Esophagus muscularis mucosa (tissue), 3 donors: Measurements from ENCODE around the gene ULBP1.

Experiments used
- CTCF ChIP-seq, 3 experiments: fragments of 200-600 bp in 2 of 3; fragments of 450-650 bp in 1 of 3; sonication (generic) in 2 of 3; IDR thresholded peaks; one replicate each; pipeline ENCODE4 v1.5.1; 2017 to 2019; ENCODE audit warnings: antibody characterized with exemption in 3 of 3, mild to moderate bottlenecking in 2 of 3, moderate library complexity in 1 of 3
- POLR2A ChIP-seq: fragments of 450-650 bp; IDR thresholded peaks from one replicate; pipeline ENCODE4 v1.6.1; 2017; ENCODE audit warnings: antibody characterized with exemption, moderate library complexity, mild to moderate bottlenecking, low read depth

GRCh38 chr6:149925253-149925973 lies 38.3 kb upstream of the ULBP1 start:
- TF ChIP-seq CTCF (IDR thresholded peaks at IDR 0.05) (no peak), POLR2A (no peak)
